Measurements from ENCODE around the gene CMTM4.
A peak's percentile ranks its signal among the peaks of the same experiment; 100 is the strongest.
"Not testable (repeated sequence)": the region's sequence is repeated elsewhere in the genome, so short reads cannot be mapped to it uniquely, and the experiment has no call there.

Gene CMTM4

DNA sequence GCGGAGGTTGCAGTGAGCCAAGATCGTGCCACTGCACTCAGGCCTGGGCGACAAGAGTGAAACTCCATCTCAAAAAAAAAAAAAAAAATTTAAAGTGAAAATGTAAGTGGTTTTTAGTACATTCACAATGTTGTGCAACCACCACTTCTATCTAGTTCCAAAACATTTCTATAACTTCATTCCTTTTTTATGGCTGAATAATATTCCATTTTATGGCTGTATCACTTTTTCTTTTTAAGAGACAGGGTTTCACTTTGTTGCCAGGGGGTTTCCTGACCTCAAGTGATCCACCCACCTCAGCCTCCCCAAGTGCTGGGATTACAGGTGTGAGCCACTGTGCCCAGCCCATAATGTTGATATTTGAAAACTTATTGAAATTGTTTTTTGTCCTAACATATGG lies 103.7 kb downstream of the CMTM4 start:
- DNase-seq (ENCODE audit: low read depth), result no peak

GRCh38 chr16:66592241-66592640 lies 104.3 kb downstream of the CMTM4 start:
- DNase-seq (ENCODE audit: low read depth), result no peak

DNA sequence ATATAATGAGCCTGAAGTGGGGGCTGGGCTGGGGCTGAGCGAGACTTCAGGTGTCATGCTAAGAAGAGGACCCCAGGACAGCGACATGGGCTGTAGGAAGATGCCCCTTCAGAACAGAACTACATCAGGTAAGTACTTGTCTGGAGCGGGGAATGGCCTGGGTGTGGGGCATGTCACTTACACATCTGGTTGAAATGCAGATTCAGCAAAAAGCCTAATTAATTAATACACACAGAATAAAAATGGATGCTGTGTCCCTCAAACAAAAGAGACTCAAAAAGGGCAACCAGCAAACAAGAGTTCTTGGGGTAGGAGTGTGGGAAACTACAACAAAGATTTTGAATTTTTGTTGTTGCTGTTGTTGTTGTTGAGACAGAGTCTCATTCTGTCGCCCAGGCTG lies 105.5 kb downstream of the CMTM4 start:
- no peak for DNase-seq (ENCODE audit: low read depth)

- DNase-seq (ENCODE audit: low read depth), result no peak
Observed at GRCh38 chr16:66590322-66590721, 106.2 kb downstream of the CMTM4 start.

DNA sequence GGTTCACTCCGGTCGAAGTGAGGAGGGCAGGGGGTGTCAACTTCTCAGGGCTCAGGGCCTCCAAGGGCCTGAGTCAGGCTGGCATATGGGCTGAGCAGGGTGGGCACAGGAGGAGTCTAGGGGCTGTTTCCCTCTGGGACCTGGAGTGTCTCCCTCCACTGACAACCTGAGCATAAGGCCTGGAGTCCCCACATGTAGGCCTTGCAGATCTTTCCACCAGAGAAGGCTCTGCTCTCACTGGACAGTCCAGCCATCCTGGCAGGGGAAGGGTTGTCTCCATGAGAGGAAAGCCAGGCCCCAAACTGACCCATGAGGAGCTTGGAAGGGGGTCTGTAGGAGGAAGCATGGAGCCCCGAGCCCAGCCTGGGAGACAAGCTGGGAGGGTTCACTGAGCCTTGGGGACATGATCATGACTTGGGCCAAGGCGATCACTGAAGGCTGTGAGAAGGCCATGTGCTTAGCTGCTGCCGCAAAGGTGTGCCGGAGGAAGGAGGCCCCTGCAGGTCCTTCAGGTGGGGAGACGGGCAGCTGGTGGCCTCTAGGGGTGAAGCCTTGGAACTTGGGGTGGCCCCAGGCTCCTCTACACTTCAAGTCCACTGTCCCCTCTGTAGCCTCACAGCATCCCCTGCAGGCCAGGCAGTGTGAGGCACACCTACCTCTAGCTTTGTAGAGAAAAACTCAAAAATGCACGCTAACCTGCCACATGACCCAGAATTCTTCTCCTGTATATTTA lies 107.4 kb downstream of the CMTM4 start:
- DNase-seq (ENCODE audit: low read depth), result peak; percentile 39

DNA sequence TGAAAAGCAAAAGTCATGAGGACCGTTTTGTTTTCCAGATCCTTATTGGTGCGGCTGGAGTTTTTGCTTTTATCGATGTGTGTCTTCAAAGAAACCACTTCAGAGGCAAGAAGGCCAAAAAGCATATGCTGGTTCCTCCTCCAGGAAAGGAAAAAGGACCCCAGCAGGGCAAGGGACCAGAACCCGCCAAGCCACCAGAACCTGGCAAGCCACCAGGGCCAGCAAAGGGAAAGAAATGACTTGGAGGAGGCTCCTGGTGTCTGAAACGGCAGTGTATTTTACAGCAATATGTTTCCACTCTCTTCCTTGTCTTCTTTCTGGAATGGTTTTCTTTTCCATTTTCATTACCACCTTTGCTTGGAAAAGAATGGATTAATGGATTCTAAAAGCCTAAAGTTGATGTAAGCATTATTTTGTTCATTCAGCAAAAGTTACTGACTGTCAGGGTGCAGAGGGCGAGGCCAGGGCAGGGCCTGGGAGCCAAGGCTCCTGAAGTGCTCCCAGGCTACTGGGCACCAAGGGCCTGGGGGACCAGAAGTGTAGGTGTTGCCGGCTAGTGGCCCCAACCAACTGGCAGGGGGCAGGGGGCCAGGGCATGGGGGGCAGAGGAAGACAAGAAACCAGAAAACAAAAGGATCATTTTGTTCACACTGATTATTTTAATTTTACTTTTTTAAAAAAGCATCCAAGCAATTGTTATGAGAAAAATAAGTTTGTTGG lies 108.5 kb downstream of the CMTM4 start:
- DNase-seq (ENCODE audit: low read depth), result no peak

- no peak for DNase-seq (ENCODE audit: low read depth)
Observed at GRCh38 chr16:66585481-66586239, 110.9 kb downstream of the CMTM4 start.

- DNase-seq (ENCODE audit: low read depth), result no peak
Observed at GRCh38 chr16:66581246-66581952, 115.1 kb downstream of the CMTM4 start.

DNA sequence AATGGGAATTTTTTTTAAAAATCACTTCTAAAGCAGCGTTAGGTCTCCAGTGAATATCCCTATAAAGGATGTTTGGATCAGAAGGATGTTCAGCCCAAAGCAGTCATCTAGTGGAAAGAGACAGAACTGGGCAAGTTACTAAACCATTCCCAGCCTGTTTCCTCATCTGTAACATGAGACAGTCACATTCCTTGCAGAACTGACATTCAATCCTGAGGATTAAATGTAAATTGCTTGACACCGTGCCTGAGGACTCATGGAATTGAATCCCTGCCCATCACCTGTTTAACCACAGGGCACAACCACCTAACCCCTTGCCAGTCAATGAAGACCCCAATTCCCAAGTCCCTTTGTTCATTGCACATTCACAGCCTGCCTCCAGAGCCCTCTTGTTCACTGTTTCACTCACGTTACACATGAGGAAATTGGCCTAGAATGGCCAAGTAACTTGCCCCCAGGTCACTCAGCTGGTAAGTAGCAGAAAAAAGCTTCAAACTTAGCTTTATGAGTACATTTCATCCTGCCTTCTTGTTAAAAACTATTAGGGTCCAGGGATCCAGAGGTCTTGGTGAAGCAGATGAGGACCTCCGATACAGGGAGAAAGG lies 115.8 kb downstream of the CMTM4 start:
- DNase-seq (ENCODE audit: low read depth), result no peak

DNA sequence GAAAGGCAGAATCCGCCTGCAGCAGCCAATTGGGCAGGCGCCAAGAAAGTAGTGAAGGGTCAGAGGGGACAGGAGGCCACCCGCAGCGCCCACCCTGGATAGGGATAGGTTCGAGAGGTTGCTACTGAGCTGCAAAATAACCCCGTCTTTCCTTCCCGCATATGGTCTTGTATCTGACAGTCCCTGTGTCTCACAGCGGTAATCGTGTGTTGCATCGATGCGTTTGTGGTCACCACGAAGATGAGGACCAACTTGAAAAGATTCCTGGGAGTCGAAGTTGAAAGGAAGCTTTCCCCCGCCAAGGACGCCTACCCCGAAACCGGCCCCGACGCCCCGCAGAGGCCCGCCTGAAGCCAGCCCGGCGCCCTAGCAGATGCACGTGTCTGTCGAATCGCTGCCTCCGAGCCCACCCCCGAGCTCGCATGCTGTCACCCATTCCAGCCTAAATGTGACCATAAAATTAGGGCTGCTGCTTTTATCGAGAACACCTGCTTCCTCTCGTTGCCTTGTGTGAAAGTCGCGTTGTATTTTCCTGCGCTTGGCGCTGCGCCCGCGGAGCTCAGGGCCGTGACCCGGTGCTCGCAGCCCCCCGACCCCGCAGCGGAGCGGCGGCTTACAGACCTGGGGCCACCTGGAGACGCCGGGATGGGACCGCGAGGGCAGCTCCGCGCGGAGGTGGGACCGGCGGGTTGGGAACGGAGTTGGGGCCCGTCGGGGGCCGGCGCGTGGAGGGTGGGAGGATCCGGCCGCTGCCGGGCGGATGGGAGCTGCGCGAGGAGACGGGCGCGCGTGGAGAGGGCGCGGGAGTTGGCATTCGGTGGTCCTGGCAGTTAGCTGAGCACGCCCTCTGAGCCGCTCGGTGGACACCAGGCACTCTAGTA lies 117.7 kb downstream of the CMTM4 start, which contains the start of gene CMTM2:
Gene CMTM2, plus strand, starts transcription at position 813 of the 881 bp plus-strand sequence. CDS start 145 bp downstream, outside the sequence.
- no peak for DNase-seq (ENCODE audit: low read depth)

DNA sequence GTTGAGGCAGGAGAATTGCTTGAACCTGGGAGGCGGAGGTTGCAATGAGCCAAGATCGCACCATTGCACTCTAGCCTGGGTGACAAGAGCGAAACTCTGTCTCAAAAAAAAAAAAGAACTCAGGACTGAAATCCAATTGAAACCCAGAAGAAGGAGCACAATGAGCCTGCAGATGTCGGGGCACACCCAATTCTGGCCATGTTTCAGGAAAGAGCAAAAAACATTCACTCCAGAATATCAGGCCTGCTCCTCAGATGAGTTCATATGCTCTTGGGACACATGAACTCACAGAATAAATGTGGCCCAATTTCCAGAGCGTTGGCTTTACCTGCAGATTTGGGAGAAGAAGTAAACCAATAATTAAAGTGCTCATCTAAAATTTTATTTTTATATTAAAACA lies 120.2 kb downstream of the CMTM4 start:
- no peak for DNase-seq (ENCODE audit: low read depth)

- no peak for DNase-seq (ENCODE audit: low read depth)
Observed at GRCh38 chr16:66575060-66575459, 121.5 kb downstream of the CMTM4 start.

DNA sequence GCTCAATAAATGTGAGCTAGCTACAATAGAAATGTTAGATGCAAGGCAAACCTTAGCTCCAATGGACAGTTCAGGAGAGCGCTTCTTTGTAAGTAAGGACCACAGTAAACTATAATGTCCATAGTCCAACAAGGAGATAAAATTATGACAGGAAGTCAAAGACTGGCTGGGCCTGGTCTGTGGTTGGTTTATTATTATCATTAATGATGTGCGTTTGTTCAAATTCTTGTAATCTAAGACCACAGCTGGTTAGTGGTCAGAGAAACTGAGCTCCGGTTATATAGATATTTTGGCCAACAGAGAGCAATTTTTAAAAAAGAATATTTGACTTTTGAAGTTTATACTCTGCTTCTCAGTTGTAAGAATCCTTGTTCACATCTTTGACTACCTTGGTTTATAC lies 122.0 kb downstream of the CMTM4 start:
- DNase-seq (ENCODE audit: low read depth), result no peak

DNA sequence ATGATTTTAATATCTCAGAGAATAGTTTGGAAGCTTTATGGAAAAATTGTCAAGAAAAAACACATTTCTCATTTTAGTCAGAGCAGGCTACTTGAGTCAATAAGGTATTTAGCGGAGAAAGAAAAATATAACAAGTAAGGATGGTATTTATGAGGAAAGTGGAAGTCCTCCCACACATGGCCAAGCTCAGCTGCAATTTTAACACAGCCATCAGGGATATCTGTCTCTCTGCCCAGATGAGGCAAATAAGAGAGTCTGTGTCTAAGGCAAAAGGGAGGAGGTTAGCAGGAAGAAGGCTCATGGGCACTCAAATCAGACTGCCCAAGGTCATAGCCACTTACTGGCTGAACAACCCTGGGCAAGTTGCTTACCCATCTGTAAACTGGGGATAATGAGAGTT lies 122.5 kb downstream of the CMTM4 start:
- DNase-seq (ENCODE audit: low read depth), result no peak

GRCh38 chr16:66572356-66572755 lies 124.2 kb downstream of the CMTM4 start:
- DNase-seq (ENCODE audit: low read depth), result no peak

DNA sequence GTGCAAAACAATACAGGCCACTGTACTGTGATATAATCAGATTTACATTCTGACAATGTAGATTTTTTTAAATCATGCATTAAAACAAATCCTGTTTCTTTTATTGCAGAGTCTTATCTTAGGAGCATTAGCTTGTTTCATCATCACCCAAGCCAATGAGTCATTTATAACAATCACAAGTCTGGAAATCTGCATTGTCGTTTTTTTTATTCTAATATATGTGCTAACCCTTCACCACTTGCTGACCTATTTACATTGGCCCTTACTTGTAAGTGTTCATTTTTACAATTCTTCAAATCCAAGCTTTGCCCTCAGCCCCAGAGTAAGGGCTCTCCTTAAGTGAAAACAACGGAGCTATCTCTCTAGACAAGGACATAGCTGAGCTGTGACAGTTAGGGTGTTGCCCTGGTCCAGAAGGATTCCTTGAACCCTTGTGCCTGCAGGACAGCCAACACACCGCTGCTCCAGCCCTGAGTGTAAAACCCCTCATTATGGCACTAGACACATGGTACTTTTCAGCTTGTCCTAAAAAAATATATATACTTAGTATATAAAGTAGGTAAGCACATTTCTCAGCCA lies 126.6 kb downstream of the CMTM4 start:
- no peak for DNase-seq (ENCODE audit: low read depth)

DNA sequence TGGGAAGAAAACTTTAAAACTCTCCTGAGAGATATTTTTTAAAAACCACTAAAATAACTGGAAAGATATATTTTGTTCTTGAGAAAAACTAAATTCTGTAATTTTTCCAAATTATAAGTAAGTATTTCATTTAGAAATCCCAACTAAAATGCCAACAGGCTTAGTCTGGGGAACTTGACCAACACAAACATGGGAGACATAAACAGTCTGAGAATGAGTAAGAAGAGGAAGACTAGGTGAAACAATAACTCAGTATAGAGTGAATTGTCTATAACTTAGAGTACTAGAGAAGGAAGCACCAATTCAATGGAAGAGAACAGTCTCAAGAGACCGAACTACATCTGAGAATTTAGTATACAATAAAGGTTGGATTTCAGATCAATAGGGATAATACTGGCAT lies 127.4 kb downstream of the CMTM4 start:
- DNase-seq (ENCODE audit: low read depth), result no peak

- DNase-seq (ENCODE audit: low read depth), result no peak
Observed at GRCh38 chr16:66568355-66568754, 128.2 kb downstream of the CMTM4 start.

DNA sequence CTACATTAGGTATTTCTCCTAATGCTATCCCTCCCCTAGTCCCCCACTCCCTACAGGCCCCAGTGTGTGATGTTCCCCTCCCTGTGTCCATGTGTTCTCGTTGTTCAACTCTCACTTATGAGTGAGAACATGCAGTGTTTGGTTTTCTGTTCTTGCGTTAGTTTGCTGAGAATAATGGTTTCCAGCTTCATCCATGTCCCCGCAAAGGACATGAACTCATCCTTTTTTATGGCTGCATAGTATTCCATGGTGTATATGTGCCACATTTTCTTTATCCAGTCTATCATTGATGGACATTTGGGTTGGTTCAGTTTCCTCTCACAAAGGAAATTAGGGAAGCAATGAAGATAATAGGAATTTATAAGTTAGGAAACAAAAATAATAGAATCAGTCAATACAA lies 129.3 kb downstream of the CMTM4 start:
- not testable (repeated sequence) for DNase-seq (ENCODE audit: low read depth)
